ENCODE data around the gene AUTS2.

AUTS2 gene

DNA sequence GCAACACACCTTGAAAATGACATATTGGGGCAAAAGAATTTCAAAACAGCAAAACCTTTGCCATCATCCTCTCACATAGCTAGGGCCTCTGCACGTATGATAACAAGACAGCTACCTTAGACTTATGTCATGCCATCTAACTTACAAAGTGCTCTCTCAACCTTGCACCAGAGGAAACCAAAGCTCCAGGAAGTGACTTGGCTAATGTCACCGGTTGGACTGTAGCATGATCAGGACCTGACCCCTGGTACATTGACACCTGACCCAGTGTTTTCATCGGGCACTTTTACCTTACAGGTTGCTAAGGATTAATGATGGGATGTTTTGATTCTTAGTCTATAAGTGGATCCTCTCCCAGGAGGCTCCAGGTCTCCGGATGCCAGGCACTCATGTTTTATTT, 1003.8 kb downstream of the AUTS2 start:
- no peak for DNase-seq (ENCODE audit: low read depth)

- no peak for DNase-seq (ENCODE audit: low read depth)
These were observed 1009.0 kb downstream of the AUTS2 start for GRCh38 chr7:70607281-70607680.

GRCh38 chr7:70607759-70608158, 1009.5 kb downstream of the AUTS2 start:
- DNase-seq (ENCODE audit: low read depth): no peak

GRCh38 chr7:70608229-70608628, 1010.0 kb downstream of the AUTS2 start:
- DNase-seq (ENCODE audit: low read depth): no peak

DNA sequence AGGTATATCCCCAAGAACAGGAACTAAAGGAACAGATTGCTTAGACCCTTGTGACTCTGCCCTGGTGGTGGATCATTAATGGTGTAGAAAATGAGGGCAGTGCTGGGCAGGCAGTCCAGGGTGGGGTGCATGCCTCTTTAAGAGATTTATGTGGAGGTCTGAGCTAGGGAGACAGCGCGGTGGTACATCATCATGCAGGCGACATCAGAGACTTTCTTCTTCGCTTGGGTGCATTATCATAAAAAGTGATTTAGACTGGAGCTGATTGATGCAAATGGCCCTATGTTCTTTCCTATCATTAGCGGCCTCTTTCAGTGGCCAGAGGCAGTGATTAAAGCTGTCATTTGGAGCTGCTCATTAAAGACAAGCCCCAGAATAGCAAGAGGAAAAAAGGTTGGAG, 1014.5 kb downstream of the AUTS2 start:
- DNase-seq (ENCODE audit: low read depth): no peak

DNA sequence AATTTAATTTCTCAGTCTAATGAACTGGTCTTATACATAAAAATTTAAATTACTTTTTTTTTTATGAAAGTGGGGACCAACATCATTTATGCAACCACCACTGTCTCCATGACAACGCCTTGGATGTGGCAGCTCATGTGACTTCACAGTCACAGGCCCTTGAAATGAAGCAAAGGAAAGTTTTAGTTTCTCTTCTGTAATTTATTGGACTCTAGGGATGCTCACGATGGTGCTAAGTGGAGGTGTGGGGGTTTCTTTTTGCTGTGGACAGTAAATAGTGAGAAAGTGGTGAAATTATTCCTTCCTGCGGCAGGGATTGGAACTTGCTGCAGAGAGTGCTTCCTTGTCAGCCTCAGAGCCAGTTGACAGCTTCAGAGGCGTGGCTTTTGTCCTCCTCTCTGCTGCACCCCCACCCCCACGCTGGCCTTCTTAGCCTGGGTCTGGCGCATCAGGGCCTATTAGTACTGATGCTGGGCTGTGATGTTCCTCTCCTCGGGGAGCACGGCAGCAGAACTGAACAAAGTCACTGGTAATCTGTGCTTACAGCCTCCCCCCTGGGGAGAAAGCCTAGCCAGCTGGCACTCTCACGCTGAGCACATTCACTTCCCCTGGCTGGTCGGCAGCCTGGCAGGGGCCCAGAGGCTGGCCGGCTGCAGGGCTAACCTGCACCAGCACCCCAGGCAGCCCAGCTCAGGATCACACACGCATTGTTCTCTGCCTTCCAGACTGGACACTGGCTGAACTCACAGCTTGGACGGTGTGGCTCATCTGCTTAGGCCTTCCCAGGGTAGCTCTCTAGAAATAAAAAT, 1016.2 kb downstream of the AUTS2 start:
- no peak for DNase-seq (ENCODE audit: low read depth)

- DNase-seq (ENCODE audit: low read depth): no peak
These were observed 1016.9 kb downstream of the AUTS2 start for GRCh38 chr7:70615066-70615606.

DNA sequence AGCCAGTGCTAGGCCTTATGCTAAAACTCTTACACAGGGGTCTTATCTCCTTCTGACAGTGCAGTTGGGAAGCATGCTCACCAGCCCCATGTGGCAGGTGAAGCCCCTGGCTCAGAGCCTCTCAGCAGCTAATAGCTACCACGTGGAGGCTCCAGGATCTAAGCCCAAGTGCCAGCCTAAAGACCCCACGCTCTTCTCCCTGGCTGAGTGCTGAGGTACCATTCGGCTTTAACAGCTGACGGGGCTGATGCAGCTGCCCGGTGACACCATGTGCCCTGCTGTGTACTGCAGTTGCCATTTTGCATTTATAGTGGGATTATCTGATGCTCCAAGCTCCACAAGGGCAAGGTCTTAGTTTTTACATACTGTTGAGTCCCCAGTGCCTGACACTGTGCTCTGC, 1017.9 kb downstream of the AUTS2 start:
- DNase-seq (ENCODE audit: low read depth): no peak

- no peak for DNase-seq (ENCODE audit: low read depth)
These were observed 1018.5 kb downstream of the AUTS2 start for GRCh38 chr7:70616821-70617220.

DNA sequence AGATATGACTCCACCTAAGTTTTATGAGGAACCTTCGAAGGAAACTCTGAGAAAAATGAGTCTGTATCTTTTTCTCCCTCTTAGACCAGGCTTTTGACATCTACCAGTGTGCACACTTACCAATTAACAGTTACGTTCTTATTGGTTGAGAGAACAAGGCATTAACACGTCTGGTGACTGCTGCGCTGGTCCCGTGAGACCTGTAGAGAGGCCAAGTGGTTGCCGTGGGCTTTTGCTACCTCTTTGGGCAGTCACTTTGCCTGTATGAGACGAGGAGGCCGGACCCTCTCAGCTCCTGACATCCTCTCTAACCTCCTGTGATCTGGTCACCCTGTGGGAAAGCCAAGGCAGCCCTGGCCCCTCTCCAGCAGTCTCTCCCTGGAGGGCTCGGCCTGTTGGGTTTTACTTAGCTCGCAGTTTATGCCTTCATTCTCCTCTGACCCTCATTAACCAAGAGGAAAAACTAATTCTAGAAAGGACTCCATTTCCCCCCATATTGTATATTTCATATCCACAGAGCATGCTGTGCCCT, 1019.8 kb downstream of the AUTS2 start:
- DNase-seq (ENCODE audit: low read depth): no peak

- no peak for DNase-seq (ENCODE audit: low read depth)
These were observed 1020.9 kb downstream of the AUTS2 start for GRCh38 chr7:70619130-70619529.

DNA sequence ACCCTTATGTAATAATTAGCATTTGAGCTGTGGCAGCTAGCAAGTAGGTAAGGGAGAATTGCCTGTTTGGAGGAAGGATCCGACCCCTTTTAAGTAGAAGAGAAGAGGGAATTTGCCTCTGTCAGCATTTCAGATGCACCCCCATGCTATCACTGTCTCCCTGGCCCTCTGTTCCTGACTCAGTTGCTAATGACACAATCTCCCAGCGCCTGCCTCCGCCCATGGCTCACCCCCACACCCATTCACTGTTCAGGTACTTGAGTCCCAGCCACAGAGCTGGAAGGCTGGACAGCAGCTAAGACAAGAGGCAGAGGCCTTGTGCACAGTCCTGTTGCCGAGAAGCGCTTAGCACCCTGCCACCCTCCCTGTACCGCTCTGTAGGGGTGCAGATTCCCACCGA, 1021.4 kb downstream of the AUTS2 start:
- DNase-seq (ENCODE audit: low read depth): no peak

GRCh38 chr7:70620333-70621055, 1022.2 kb downstream of the AUTS2 start:
- no peak for DNase-seq (ENCODE audit: low read depth)

DNA sequence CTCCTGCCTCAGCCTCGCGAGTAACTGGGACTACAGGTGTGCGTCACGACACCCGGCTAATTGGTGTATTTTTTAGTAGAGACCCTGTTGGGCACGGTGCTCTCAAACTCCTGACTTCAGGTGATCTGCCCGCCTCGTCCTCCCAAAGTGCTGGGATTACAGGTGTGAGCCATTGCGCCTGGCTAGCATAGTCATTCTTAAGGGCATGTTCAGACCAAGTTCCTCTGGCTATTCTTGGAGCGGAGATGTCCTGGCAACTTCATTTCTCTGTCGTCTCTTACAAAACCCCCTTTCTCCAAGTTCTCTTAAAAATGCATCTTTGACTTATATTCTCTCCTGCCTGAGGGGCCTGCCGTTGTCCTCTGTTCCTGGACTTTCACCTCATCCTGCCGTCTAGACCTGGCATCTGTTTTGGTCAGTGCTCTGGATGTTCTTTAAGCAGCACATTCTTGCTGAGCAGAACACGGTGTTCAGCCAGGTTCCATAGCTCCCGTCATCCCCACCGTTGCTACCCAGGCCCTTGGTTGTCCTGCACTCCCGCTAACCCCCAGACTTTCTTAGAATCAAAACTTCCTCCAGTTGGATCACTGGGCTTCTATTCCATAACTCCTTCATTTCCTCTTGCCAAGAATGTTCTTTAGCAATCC, 1023.8 kb downstream of the AUTS2 start:
- DNase-seq (ENCODE audit: low read depth): no peak

- DNase-seq (ENCODE audit: low read depth): no peak
These were observed 1024.7 kb downstream of the AUTS2 start for GRCh38 chr7:70622936-70623335.

DNA sequence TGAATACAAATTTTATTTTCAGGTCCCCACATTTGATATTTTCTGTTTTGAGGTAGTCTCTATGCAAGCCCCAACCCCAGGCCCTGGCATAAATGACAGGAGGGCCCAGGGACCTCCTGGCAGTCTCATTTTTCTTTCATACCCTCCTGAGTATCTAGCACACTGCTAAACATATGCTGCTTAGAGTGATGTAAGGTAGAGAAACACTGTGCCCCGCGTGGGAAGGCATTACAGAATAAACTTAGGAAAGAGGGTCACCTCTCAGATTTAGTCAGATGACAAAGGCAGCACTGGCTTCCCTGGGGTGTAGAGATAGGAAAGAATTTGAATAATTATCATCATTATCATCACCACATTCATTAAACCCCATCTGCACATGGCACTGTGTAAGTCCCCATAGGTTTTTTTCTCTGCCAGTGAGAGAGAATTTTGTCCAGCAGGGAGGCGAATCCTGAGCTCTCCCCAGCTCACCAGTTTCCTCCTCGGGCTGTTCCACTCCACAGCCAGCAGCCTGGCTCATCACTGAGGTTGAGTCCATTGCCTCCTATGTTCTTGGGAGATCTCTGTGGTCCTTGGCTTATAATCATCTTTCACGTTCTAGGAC, 1026.3 kb downstream of the AUTS2 start:
- DNase-seq (ENCODE audit: low read depth): no peak

DNA sequence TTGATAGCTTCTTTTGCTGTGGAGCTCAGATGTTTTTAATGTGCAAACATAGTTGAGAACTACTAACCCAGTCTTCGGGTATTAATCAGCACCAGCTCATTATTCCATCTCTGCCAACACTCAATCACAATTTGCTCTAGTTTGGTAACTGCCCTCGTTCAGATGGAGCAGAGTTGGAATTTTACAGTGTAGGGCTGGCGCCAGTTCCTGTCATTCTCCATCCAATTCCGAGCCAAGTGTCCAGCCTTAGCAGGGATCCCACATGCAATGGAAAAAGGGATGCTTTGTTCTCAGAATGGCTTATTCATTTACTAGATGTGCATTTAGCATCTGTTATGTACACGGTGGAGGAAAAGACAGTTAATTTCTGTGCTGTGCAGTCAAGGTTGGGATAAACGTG, 1029.2 kb downstream of the AUTS2 start:
- no peak for DNase-seq (ENCODE audit: low read depth)

- DNase-seq (ENCODE audit: low read depth): no peak
These were observed 1032.2 kb downstream of the AUTS2 start for GRCh38 chr7:70630440-70630817.

DNA sequence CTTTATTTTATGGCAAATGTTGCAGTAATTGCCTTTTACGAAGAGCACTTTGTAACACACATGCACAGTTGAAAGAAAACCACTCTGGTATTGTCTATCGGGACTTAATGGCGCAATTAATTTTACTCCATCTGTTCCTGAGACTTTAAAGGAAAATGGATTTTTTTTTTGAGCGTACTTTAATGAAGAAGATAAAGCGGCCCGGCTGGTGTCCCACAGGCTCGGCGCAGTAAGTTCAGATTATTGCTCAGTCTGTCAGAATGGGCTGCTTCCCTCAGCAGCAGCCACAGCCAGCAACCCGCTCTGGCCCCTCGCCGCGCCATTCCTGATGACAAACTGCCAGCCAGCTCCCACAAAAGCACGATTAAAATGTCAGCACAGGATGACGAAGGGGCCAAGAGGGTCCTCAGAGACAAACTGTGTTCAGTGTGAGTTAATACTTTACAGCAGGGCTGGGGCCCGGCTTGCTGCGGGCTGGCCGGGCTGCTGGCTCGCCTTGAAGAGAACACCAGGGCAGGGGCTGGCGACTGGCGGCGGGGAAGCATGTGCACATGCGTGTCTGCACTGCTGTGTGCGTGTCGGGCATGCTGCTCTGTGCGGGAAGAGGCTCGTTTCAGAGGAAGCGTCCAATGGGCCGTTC, 1032.7 kb downstream of the AUTS2 start:
- DNase-seq (ENCODE audit: low read depth): no peak

DNA sequence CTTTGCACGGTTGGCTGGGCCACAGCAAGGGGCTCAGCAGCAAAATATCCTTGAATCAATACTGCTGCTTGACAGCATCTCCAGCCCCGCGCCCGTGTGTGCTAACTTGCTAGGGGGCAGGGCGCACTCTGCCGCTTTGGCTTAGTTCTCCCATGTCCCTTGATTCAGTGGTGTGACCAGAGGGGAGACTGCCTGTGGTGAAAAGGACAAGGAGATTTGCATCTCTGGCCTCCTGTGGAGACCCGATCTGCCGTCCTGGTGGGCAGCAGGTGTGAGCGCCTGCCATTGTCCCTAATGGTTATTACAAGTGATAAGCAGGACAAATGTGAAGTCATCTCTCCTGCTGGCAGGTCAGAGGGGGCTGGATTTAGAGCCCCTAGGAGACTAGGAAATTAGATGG, 1033.4 kb downstream of the AUTS2 start:
- DNase-seq (ENCODE audit: low read depth): no peak

GRCh38 chr7:70632400-70632799, 1034.1 kb downstream of the AUTS2 start:
- no peak for DNase-seq (ENCODE audit: low read depth)

DNA sequence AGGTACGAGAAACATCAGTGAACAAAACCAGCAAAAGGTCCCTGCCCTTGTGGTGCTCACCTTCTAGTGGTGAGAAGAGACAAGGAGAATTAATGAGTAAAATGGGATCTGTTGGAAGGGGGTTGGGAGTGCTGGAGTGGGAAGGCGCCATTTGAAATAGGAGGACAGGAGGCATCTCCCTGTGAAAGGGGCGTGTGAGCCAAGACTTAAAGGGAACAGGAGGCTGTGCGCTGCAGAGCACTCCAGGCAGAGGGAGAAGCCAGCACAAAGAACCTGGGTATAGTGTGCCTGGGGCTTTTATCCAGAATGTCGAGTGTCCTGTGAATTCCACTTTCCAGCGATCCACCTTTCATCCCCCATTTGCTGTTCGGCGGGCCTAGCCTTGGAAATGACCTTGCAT, 1035.8 kb downstream of the AUTS2 start:
- DNase-seq (ENCODE audit: low read depth): no peak
